Lower leg skin (tissue), 3 donors: ENCODE results near the gene CKAP2.
"Not testable (repeated sequence)": the region's sequence is repeated elsewhere in the genome, so short reads cannot be mapped to it uniquely, and the experiment has no call there.

Experiments used
- CTCF ChIP-seq, 3 donors: fragments of 450-650 bp; IDR thresholded peaks; one replicate each; pipeline ENCODE4 v1.5.1; 2016; ENCODE audit warnings: antibody characterized with exemption in 3 of 3, mild to moderate bottlenecking in 3 of 3, moderate library complexity in 2 of 3
- POLR2A ChIP-seq, 2 donors: fragments of 450-650 bp; IDR thresholded peaks; one replicate each; pipeline ENCODE4 v1.6.1; 2016 to 2017; ENCODE audit warnings: antibody characterized with exemption in 2 of 2, mild to moderate bottlenecking in 1 of 2, moderate library complexity in 1 of 2

GRCh38 chr13:52502277-52502676 lies 47.0 kb downstream of the CKAP2 start:
- TF ChIP-seq CTCF, POLR2A (IDR thresholded peaks at IDR 0.05): not testable (repeated sequence)
